Activated naive CD8-positive, alpha-beta T cell treated with anti-CD3 and anti-CD28 coated beads, Interleukin-2, amount 10 ng/mL, durations not matched to agents 7 days and 5 days (primary cell): ENCODE measurements around the gene LMO3. TPM values are rescaled to one million over a fixed set of nuclear protein-coding genes. Genes with fewer than 3 reads are reported as not detected.
"Not testable (repeated sequence)": the region's sequence is repeated elsewhere in the genome, so short reads cannot be mapped to it uniquely, and the experiment has no call there.

ENCODE experiments used
- ATAC-seq: fragments of 150-1000 bp; cut with Tn5 transposase; one replicate; pipeline ENCODE4 v1.10.0; 2021; ENCODE audit warnings: low read depth, moderate library complexity
- POLR2A ChIA-PET: fragments of 350-600 bp; sonication (Branson Sonifier 250); formaldehyde crosslinking; loops from one replicate; lab custom pipeline; 2021; ENCODE audit warnings: antibody characterized with exemption; lab: Charles Lee
- DNase-seq: peaks from one replicate; pipeline ENCODE4 v3.0.0; 2021
- H3K27ac Mint-ChIP-seq: one replicate; pipeline ENCODE4 v1.8.0; 2022; ENCODE audit warnings: mild to moderate bottlenecking, mixed read lengths
- H3K27me3 Mint-ChIP-seq: one replicate; pipeline ENCODE4 v1.8.0; 2022; ENCODE audit warnings: mild to moderate bottlenecking, moderate library complexity, mixed read lengths
- H3K36me3 Mint-ChIP-seq: one replicate; pipeline ENCODE4 v1.8.0; 2021; ENCODE audit warnings: mild to moderate bottlenecking, mixed read lengths
- H3K4me1 Mint-ChIP-seq: one replicate; pipeline ENCODE4 v1.8.0; 2021; ENCODE audit warnings: mixed read lengths
- H3K4me3 Mint-ChIP-seq: one replicate; pipeline ENCODE4 v1.8.0; 2022; ENCODE audit warnings: mild to moderate bottlenecking, moderate library complexity, mixed read lengths
- H3K9me3 Mint-ChIP-seq: one replicate; pipeline ENCODE4 v1.8.0; 2021; ENCODE audit warnings: mixed read lengths
- total RNA-seq, 2 experiments: library from RNA; stranded (reverse); gene quantifications; one replicate each; pipeline ENCODE4 v1.2.3, GENCODE V29; 2021

LMO3 gene
- total RNA-seq, 2 experiments from 2014 or later: not detected

GRCh38 chr12:16553457-16553856 lies 52.5 kb downstream of the LMO3 start:
- Mint-ChIP-seq H3K4me1 (no peaks in the 10 kb centered on the region), H3K36me3 (no peaks in the 10 kb centered on the region), H3K4me3 (no peak overlapping the region), H3K27ac (no peak overlapping the region), H3K9me3 (no peaks in the 10 kb centered on the region), H3K27me3 (no peaks in the 10 kb centered on the region)
- POLR2A ChIA-PET: no interaction called here
- ATAC-seq (no peak), DNase-seq (no peak)

DNA sequence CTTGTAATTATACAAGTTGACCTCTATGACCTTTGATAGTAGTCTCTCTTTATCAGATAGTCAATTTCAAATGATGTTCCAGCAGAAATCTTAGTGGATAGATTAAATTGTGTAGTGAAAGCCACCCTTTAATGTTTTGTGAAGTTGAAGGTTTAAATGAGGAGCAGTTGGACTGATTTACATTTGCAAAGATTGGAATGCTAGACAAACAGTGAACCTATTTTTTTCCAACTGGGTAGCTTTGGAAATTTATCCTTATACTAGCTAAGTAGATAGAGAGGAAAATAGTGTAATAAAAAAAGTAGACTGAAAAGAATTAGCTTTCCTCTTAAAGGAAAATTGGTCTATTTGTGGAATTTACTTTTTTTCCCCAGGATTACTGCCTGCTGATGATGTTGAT lies 53.7 kb downstream of the LMO3 start:
- POLR2A ChIA-PET: no interaction called here
- H3K27me3 Mint-ChIP-seq: no peaks in the 10 kb centered on the region
- no peaks in the 10 kb centered on the region for H3K9me3 Mint-ChIP-seq
- no peak overlapping the region for H3K27ac Mint-ChIP-seq
- H3K4me3 Mint-ChIP-seq: no peak overlapping the region
- H3K4me1 Mint-ChIP-seq: no peaks in the 10 kb centered on the region
- no peaks in the 10 kb centered on the region for H3K36me3 Mint-ChIP-seq
- DNase-seq: no peak
- ATAC-seq: no peak

GRCh38 chr12:16545836-16546235 lies 60.1 kb downstream of the LMO3 start:
- ATAC-seq: no peak
- POLR2A ChIA-PET: no interaction called here
- H3K4me1 Mint-ChIP-seq: no peaks in the 10 kb centered on the region
- no peak for DNase-seq
- no peaks in the 10 kb centered on the region for H3K27me3 Mint-ChIP-seq
- no peak overlapping the region for H3K27ac Mint-ChIP-seq
- no peak overlapping the region for H3K4me3 Mint-ChIP-seq
- H3K36me3 Mint-ChIP-seq: no peaks in the 10 kb centered on the region
- peaks cover 1% of the 10 kb centered on the region for H3K9me3 Mint-ChIP-seq

- DNase-seq (no peak), ATAC-seq (no peak)
- POLR2A ChIA-PET: no interaction called here
- no peaks in the 10 kb centered on the region for H3K36me3 Mint-ChIP-seq
- no peak overlapping the region for H3K27ac Mint-ChIP-seq
- H3K9me3 Mint-ChIP-seq: peaks cover 9% of the 10 kb centered on the region
- H3K4me1 Mint-ChIP-seq: no peaks in the 10 kb centered on the region
- no peaks in the 10 kb centered on the region for H3K27me3 Mint-ChIP-seq
- no peak overlapping the region for H3K4me3 Mint-ChIP-seq
These were observed 63.4 kb downstream of the LMO3 start for GRCh38 chr12:16542586-16542985.

- POLR2A ChIA-PET, H3K36me3 Mint-ChIP-seq, H3K27me3 Mint-ChIP-seq, ATAC-seq, H3K27ac Mint-ChIP-seq, H3K4me1 Mint-ChIP-seq, H3K4me3 Mint-ChIP-seq, DNase-seq: not testable (repeated sequence)
- H3K9me3 Mint-ChIP-seq: peaks cover 14% of the 10 kb centered on the region
These were observed 68.3 kb downstream of the LMO3 start for GRCh38 chr12:16537652-16538051.

GRCh38 chr12:16531621-16532020 lies 74.3 kb downstream of the LMO3 start:
- H3K36me3 Mint-ChIP-seq: no peaks in the 10 kb centered on the region
- H3K27ac Mint-ChIP-seq: no peak overlapping the region
- no peaks in the 10 kb centered on the region for H3K27me3 Mint-ChIP-seq
- no peaks in the 10 kb centered on the region for H3K4me1 Mint-ChIP-seq
- POLR2A ChIA-PET: no interaction called here
- peaks cover 5% of the 10 kb centered on the region for H3K9me3 Mint-ChIP-seq
- DNase-seq: no peak
- ATAC-seq: no peak
- H3K4me3 Mint-ChIP-seq: no peak overlapping the region

- ATAC-seq (no peak), DNase-seq (no peak)
- Mint-ChIP-seq H3K27me3 (no peaks in the 10 kb centered on the region), H3K4me3 (no peak overlapping the region), H3K36me3 (no peaks in the 10 kb centered on the region), H3K9me3 (no peaks in the 10 kb centered on the region), H3K27ac (no peak overlapping the region), H3K4me1 (no peaks in the 10 kb centered on the region)
- POLR2A ChIA-PET: no interaction called here
These were observed 75.6 kb downstream of the LMO3 start for GRCh38 chr12:16530268-16530850.

DNA sequence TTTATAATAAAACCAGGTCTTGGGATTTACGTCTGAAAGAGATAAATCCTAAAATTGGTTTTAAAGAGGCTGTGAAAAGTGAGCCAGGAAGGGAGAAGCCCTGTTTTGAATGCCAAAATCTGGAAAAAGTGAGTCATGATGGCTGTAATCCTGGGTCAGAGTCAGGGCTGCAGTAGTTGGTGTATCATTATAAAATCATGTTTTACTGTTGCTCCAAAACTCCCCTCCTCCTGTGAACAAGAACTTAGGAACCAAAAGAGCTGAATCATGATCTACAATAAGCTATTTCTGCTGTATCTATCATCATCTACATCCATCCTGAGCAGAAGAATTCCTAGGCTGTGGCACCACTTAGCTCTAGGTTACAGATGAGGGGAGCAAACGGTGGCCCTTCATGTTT lies 79.3 kb downstream of the LMO3 start:
- POLR2A ChIA-PET: no interaction called here
- Mint-ChIP-seq H3K27ac (no peak overlapping the region), H3K9me3 (no peaks in the 10 kb centered on the region), H3K27me3 (no peaks in the 10 kb centered on the region), H3K36me3 (no peaks in the 10 kb centered on the region), H3K4me1 (no peaks in the 10 kb centered on the region), H3K4me3 (no peak overlapping the region)
- no peak for DNase-seq
- ATAC-seq: no peak

DNA sequence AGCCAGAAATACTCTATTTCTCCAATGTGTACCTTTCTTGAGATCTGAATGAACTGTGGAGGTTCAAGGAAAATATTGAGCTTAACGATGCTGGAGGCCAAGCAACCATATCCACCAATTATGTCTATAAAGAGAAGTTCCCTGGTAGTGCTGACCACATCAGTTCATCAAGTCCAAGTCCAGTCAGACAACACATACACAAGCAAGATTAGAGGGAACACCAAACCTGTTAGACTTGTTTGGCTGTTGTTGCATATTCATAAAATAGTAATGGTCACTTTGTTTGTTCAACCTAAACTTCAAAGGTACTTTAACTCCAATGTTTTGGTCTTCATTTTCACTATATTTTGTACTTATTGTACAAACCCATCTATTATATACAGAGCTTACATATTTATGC lies 81.6 kb downstream of the LMO3 start:
- POLR2A ChIA-PET: no interaction called here
- Mint-ChIP-seq H3K36me3 (no peaks in the 10 kb centered on the region), H3K27me3 (no peaks in the 10 kb centered on the region), H3K4me3 (no peak overlapping the region), H3K27ac (no peak overlapping the region), H3K4me1 (no peaks in the 10 kb centered on the region), H3K9me3 (no peaks in the 10 kb centered on the region)
- ATAC-seq (no peak), DNase-seq (no peak)

GRCh38 chr12:16523951-16524331 lies 82.0 kb downstream of the LMO3 start:
- Mint-ChIP-seq H3K27ac (no peak overlapping the region), H3K36me3 (no peaks in the 10 kb centered on the region), H3K4me1 (no peaks in the 10 kb centered on the region), H3K4me3 (no peak overlapping the region), H3K27me3 (no peaks in the 10 kb centered on the region), H3K9me3 (no peaks in the 10 kb centered on the region)
- no peak for DNase-seq
- POLR2A ChIA-PET: no interaction called here
- no peak for ATAC-seq

- Mint-ChIP-seq H3K27ac (no peak overlapping the region), H3K9me3 (no peaks in the 10 kb centered on the region), H3K4me3 (no peak overlapping the region), H3K4me1 (no peaks in the 10 kb centered on the region), H3K27me3 (no peaks in the 10 kb centered on the region), H3K36me3 (no peaks in the 10 kb centered on the region)
- ATAC-seq (no peak), DNase-seq (no peak)
- POLR2A ChIA-PET: no interaction called here
These were observed 82.5 kb downstream of the LMO3 start for GRCh38 chr12:16523284-16523950.

- H3K27me3 Mint-ChIP-seq: no peaks in the 10 kb centered on the region
- no peaks in the 10 kb centered on the region for H3K4me1 Mint-ChIP-seq
- no peaks in the 10 kb centered on the region for H3K36me3 Mint-ChIP-seq
- H3K9me3 Mint-ChIP-seq: peaks cover 1% of the 10 kb centered on the region
- POLR2A ChIA-PET: no interaction called here
- ATAC-seq (no peak), DNase-seq (no peak)
- no peak overlapping the region for H3K4me3 Mint-ChIP-seq
- H3K27ac Mint-ChIP-seq: no peak overlapping the region
These were observed 85.6 kb downstream of the LMO3 start for GRCh38 chr12:16520328-16520727.

DNA sequence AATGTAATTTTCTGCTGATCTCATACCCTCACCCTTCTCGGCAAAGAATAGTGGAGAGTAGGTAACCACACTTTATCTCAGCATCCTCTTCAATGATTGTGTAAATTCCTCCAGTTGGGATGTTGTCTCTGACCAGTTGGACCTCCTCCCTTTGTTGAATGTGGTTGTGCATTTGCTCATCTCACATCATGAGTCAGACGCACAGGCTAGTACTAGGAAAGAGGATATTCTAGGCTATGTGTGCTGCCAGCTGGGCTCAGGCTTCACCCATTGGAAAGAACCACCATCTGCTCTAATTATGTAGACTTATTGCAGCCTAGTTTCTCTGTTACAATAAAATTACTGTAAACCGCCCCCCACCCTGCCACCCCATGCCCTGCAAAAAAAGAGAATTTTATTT lies 90.3 kb downstream of the LMO3 start:
- H3K27ac Mint-ChIP-seq: no peak overlapping the region
- no peak for ATAC-seq
- POLR2A ChIA-PET: no interaction called here
- no peak for DNase-seq
- H3K9me3 Mint-ChIP-seq: peaks cover 1% of the 10 kb centered on the region
- no peaks in the 10 kb centered on the region for H3K36me3 Mint-ChIP-seq
- no peaks in the 10 kb centered on the region for H3K4me1 Mint-ChIP-seq
- H3K4me3 Mint-ChIP-seq: no peak overlapping the region
- H3K27me3 Mint-ChIP-seq: no peaks in the 10 kb centered on the region

DNA sequence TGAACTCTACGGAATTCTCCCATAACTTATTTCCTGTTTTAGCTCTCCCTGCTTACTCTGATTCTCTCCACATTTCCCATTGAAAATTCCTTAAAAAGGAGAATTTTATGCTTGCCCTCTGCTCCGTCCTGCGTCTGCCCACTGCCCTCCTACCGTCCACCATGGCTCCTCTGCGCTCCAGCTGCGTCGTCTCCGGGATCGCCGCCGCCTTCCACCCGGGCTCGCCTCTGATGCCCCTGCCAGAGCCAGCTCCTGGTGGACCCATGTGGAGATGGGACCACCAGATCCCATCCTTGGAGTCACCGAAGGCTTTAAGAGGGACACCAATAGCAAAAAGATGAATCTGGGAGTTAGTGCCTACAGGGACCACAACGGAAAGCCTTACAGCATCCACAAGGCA lies 92.7 kb downstream of the LMO3 start:
- POLR2A ChIA-PET: no interaction called here
- Mint-ChIP-seq H3K27me3 (no peaks in the 10 kb centered on the region), H3K36me3 (no peaks in the 10 kb centered on the region), H3K4me1 (no peaks in the 10 kb centered on the region), H3K27ac (no peak overlapping the region), H3K4me3 (no peak overlapping the region), H3K9me3 (peaks cover 1% of the 10 kb centered on the region)
- ATAC-seq: no peak
- no peak for DNase-seq
